GM18909 (cell line): ENCODE results near the gene ANTXRL.
"Not testable (repeated sequence)": the region's sequence is repeated elsewhere in the genome, so short reads cannot be mapped to it uniquely, and the experiment has no call there.

Experiments
- ATAC-seq: cut with Tn5 transposase; IDR thresholded peaks from one replicate; pipeline ENCODE4 v1.9.1; 2021; ENCODE audit warnings: mild to moderate bottlenecking; ENCODE audit not compliant: unreplicated experiment, poor library complexity

The ANTXRL gene

DNA sequence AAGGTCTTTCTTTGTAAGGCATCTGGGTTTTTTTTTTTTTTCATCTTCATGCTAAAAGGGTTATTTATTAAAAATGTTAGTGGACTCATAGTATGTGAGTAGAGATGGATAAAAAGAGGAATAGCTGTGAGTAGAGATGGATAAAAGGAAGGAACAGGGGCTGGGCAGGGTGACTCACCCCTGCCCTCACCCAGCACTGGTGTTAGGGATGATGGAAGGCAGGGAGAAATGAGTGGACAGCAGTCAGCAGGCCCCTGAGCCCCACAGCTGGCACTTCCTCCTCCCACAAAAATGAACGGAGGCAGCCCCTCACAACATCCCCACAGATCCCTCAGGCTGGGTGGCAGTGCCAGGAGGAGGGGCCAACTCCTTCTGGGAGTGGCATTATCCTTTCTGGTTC, 39.3 kb downstream of the ANTXRL start:
- ATAC-seq = no peak

DNA sequence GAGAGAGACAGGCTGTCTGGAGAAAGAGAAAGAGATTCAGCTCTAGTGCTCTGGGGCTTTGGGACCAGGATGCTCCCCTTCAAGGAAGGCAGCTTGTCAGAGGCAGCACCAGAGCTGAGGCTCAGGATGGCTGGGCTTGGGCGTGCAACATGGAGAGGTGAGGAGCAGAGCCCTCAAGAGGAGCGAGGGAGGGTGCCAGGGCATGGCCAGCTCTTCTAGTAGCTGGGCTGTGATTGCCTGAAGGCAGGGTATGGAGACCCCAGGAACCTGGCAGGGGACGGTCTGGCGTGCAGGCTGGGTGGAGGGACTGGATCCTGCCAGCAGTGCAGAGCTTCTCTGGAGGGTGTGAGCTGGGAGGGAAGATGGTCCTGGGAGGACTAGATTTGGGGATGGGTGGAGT, 40.2 kb downstream of the ANTXRL start:
- no peak for ATAC-seq

DNA sequence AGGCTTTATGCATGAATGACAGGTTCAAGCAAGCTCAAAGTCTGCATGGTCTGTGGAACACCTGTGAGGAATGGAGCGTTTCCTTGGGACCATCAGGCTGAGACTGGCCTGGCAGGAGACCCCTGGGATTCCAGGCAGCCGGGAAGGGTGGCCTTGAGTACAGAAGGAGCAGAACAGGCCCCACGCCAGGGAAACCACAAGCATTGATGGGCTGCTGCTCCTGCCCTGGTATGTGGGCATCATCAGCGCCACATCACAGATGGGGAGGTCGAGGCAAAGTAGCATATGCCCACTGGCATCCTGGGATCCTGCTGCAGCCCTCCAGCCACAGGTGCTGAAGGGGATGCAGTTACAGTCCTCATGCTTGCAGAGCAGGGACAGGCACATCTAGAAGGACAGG, 40.9 kb downstream of the ANTXRL start:
- ATAC-seq = no peak

DNA sequence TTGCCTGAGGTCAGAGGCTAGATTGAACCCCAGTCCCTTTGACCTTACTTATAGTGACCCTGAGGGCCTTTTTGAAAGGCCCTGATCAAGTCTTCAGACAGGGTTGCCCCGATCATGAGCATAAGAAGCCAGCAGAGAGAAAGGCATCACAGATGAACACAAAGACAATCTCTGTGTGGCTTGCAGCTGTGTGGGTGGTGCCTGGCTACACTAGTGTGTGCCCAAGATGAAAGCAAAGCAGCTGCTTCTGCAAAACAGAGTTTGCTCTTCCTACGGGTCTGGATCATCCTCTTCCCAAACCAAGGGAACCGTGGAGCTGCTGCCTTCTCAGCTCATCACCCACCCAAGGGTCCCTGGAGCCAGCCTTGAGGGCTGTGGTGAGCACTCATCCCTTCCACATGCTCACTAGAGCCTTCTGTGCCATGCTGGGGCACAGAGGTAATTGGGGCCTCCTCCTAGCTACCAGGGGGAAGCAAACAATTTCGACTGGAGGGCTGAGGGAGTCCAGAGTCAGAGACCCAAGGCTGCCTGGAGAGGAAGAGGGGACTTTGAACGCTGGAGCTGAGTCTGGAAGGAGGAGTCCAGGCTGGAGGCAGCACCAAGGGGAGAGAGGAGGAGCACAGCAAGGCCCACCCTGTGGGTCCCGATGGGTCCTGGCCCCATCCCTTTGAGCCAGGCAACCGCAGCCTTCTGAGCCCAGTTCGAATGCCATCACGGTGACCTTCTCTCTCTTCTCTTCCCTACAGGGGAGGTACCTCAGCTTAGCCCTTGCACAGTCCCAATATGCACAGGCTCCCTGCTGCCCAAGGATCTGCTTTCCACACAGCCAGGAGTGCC, 42.3 kb downstream of the ANTXRL start:
- no peak for ATAC-seq

DNA sequence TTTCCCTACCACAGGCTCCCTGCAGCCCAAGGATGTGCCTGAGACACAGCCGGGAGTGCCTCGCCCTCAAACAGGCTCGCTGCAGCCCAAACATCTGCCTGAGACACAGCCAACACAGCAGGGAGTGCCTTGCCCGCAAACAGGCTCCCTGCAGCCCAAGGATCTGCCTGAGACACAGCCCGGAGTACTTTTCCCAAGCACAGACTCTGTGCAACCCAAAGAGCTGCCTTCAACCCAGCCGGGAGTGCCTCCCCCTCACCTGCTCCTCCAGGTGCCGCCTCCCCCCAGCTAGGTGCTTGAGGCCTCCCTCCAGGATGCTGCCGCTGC, 42.9 kb downstream of the ANTXRL start:
- no peak for ATAC-seq

DNA sequence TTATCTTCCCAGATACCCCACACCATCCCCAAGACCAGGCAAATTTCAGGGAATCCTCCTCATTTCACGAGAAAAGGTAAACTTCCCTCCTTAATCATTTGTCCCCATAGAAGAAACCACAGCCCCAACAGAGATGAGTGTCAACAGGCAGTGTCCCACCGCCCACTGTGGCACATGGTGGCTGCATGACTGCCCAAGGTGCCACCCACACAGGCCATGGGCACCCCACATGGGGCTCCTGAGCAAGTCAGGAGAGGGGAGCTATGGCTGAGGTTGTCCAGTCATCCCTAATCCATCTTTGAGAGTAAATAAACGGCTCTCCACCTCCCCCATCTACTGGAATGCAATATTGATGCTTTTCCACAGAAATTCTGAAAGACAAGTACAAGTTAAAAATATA, 44.1 kb downstream of the ANTXRL start:
- ATAC-seq = no peak

DNA sequence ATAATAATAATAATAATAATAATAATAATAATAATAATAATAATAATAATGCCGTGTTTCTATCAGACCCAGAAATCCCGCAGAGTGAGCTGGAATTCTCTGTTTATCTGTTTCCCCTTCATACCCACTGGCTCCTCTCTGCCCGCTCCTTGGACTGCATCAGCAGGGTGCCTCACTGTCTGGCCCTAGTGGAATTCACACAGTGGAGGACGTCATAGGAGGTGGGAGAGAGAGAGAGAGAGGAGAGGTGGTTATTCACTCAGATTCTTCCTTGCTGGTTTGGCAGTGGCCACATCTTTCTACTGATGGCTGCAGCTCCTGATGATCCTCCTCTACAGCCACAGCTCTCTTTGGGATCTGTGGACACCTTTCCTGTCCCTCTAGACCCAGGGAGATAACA, 78.7 kb downstream of the ANTXRL start:
- not testable (repeated sequence) for ATAC-seq

DNA sequence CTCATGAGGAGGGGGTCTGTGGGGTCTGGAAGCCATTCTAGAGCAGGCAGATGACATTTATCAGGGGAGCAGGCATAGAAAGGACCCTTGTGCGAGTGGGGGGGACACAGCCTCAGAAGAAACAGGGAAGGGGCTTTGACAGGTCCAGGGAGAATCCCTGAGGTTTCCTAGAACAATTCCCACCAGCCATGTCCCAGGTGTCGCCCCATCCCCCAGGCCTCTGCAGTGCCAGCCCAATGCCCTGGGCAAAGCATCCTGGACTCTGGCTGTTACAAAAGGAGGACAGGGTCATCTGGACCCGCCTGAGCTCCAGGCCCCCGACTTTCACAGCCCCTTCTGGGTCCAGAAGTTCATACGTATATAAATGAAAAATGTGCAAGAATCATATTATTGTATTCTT, 80.4 kb downstream of the ANTXRL start:
- not testable (repeated sequence) for ATAC-seq

DNA sequence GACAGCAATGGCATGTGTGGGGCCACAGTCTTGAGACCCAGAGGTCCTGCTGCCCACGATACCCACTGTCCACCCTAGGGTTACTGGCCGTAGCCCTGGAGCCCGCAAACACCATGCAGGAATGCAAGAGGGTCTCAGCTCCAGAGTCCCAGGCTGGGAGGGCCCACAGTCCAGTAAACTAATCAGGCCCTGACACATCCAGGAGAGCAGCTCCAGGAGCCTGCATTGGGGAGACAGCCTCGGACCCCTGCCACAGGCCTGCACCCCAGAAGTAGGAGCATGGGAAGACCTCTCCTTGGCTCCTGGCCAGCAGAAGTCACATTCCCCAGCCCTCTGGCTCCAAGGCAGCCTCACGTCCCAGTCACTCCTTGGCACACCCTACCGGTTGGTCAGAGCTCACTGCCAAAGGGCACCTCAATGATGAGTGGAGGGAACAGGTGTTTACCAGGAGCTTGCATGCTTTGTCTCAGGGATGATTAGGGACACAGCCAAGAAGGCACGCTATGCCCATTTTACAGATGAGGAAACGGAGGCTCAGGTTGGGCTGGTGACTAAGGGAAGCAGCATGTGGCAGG, 81.0 kb downstream of the ANTXRL start:
- not testable (repeated sequence) for ATAC-seq

DNA sequence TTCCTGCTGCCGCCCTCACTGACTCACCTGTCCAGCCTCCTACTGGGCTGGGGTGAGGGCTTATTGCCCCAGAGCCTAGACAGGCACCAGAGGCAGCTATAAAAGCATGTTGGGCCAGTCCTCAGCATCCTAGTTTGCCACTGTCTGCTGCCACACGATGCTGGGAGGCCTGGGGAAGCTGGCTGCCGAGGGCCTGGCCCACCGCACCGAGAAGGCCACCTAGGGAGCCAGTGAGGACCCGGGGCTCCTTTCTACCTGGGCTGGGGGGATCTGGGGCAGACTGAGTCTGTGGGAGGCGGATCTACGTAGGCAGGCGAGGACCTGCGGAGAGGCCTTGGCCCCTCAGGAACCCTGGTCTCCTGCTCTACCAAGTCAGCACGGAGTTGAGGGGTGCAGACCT, 82.2 kb downstream of the ANTXRL start:
- ATAC-seq = not testable (repeated sequence)

DNA sequence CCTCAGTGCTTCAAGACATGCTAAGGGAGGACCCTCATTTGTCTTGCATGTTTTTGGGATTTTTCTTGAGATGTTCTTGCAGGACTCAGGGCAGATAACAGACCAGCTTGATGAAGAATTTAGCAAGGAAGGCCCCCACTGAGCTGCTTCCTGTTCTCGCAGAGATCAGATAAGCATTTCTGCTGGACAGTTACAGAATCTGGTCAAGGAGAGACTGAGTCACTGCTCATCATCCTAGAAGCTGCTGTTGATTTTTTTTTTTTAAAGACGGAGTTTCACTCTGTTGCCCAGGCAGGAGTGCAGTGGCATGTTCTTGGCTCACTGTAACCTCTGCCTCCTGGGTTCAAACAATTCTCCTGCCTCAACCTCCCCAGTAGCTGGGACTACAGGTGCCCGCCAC, 87.6 kb downstream of the ANTXRL start:
- not testable (repeated sequence) for ATAC-seq

DNA sequence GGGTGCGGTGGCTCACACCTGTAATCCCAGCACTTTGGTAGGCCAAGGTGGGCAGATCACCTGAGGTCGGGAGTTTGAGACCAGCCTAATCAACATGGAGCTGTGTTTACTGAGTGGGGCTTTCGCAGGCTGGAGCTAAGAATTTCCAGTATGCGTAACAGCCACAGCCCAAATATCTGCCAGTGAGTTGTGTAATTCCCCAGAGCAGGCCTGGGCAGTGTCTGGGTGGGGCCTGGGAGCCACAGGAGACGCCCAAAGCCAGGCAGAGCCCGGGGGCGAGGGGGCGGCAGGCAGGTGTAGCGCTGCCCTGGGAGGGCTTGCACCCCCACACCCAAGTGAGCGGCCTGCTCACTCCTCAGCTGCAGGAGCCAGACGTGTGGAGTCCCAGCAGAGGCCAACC, 88.6 kb downstream of the ANTXRL start, which contains the start of gene ANXA8L1:
Gene ANXA8L1, plus strand, starts transcription at position 371 of the 400 bp plus-strand sequence. CDS start 76 bp downstream, outside the sequence.
- not testable (repeated sequence) for ATAC-seq

DNA sequence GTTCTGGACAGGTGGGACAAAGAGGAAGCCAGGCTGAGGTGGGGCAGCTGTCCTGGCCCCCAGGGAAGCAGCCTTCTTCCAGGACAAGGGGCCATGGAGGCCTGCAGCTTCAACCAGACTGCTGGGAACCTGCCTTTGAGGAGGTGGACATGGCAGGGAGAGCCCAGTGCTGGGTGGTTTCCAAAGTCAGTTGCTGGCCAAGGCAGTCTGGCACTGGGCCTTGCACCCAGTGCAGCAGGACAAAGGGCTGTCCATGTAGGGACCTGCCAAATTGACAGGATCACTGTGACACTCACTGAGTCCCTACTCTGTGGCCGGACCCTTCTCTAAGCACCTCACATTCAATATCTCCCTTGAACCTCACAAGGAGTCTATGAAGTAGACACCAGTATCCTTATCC, 90.2 kb downstream of the ANTXRL start:
- not testable (repeated sequence) for ATAC-seq

DNA sequence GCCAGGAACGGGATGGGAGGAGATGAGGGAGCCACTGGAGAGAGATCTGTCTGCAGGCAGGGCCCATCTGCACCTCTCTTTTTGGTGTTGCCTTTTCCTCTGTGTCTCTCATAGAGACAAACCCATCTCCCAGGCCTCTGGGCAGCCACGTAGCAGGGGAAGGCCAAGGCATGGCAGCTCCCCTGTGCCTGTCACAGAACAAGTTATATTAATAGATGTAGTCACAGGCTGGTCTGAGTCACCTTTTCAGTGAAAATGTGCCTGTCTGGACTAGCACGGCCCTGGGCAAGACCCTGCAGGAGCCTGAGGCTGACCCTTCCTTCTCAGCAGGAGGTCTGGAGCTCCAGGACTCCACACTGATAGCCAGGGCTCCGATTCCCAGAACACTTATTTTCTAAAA, 90.9 kb downstream of the ANTXRL start:
- ATAC-seq = not testable (repeated sequence)

DNA sequence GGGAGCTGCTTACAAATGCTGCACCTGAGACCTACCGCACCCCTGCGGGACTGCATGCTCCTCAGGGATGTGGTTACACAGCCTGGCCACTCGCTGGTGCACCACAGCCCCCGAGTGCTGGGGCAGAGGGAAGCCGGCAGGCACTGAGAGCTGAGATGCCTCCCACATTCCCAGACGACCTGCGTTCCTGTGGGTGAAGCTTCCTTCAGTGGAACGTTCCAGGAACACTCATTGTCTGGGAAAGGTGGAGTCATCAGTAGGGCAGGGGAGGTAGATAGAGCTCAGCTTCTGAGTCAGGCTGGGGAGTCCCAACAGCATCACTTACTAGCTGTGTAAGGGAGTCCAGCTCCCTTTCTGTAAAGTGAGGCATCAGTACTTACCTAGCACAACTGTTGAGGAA, 91.3 kb downstream of the ANTXRL start:
- not testable (repeated sequence) for ATAC-seq

DNA sequence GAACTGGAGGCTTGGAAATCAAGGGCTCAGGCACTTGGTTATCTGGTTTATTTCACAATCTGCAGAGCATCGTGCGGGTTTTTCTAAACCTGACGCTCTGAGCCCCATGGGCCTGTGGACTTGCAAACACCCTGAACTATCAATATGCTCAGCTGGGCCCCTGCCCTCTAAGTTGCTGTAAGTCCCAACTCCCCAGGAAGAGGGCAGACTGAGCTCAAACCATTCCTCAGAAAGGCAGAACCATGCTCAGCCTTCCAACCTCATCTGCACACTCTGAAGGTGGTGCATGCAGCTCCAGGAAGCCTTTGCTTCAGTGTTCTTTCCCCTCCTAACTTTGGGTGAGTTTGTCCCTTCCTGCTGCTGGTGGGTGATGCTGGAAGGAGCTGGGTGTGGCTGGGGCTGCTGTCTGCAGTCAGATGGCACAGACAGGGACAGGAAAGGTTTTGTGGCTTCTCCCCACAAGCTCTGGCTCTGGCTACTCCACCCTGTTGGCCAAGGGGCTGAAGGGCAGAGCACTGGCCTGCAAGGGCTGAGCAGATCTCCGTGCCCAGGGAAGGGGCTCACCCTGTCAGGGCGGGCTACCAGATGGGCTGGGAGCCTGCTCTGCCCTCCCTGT, 92.5 kb downstream of the ANTXRL start:
- ATAC-seq = not testable (repeated sequence)
